Thyroid gland (tissue), 4 donors: ENCODE measurements around the gene HMOX1.

ENCODE experiments used
- POLR2A ChIP-seq, 2 donors: fragments of 450-650 bp; IDR thresholded peaks; one replicate each; pipeline ENCODE4 v1.6.1; 2017; ENCODE audit warnings: antibody characterized with exemption in 2 of 2, mild to moderate bottlenecking in 2 of 2, moderate library complexity in 1 of 2
- TF ChIP-seq, protein P1 (sequence below), 6 experiments: fragments of 200-600 bp in 3 of 6; fragments of 450-650 bp in 3 of 6; sonication (generic) in 3 of 6; IDR thresholded peaks; one replicate each; pipeline ENCODE4 v1.5.1; 2016 to 2019; ENCODE audit warnings: antibody characterized with exemption in 6 of 6, mild to moderate bottlenecking in 2 of 6, inconsistent platforms in 1 of 6, moderate library complexity in 1 of 6

DNA sequence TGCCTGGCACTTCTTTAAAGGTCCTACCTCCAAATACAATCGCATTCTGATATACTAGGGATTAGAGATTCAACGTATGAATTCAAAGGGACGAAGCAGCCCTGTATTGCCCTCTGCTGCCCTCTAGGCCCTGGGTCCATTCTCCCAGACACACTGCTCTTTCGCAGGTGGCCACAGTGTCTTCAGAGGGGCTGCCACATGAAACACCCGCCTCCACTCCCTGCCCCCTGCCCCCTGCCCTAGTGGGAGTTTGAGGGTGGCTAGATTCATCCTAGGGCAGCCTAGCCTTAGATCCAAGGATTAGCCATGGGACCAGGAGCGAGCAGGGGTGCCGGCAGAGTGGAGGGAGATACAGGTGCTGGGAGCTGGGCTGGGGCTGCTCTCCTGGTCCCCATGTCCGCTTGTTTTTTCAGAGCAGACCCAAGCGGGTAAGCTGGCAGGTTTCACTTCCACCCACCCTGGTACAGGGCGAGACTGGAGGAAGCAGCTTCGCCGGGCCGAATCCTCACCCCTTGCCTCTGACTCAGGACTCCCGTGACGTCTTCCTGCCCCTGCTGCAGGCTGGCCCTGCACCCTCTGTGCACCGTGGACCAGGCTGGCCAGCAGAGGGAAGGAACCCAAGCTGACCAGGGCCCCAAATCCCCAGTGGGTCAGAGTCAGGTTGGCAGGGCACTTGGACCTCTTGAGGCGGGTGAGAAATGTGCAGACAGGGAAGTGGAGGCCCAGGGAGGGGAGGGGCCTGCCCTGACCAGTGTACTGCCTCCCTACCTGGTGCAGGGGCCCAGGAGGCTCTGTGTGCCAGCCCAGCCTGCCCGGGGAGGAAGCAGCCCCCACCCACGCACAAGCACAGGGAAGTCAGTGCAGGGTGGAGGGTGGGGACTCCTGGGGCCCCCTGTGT is 28.4 kb upstream of the HMOX1 start:
- TF ChIP-seq, protein P1, sequence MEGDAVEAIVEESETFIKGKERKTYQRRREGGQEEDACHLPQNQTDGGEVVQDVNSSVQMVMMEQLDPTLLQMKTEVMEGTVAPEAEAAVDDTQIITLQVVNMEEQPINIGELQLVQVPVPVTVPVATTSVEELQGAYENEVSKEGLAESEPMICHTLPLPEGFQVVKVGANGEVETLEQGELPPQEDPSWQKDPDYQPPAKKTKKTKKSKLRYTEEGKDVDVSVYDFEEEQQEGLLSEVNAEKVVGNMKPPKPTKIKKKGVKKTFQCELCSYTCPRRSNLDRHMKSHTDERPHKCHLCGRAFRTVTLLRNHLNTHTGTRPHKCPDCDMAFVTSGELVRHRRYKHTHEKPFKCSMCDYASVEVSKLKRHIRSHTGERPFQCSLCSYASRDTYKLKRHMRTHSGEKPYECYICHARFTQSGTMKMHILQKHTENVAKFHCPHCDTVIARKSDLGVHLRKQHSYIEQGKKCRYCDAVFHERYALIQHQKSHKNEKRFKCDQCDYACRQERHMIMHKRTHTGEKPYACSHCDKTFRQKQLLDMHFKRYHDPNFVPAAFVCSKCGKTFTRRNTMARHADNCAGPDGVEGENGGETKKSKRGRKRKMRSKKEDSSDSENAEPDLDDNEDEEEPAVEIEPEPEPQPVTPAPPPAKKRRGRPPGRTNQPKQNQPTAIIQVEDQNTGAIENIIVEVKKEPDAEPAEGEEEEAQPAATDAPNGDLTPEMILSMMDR (IDR thresholded peaks at IDR 0.05) = peak in 1 of 6 experiments; percentile 19
- no peak for TF ChIP-seq POLR2A (IDR thresholded peaks at IDR 0.05)
